Mammary epithelial cell (primary cell): ENCODE data around the gene ERI3.

Experiments
- CTCF ChIP-seq, 2 donors: IDR thresholded peaks in 1 of 2; conservative IDR thresholded peaks in 1 of 2; 2 replicates each; pipeline ENCODE4 v1.5.1; 2011 to 2012; ENCODE audit warnings: inconsistent platforms in 2 of 2, low read length in 2 of 2, mild to moderate bottlenecking in 2 of 2, control low read depth in 1 of 2, low read depth in 1 of 2; ENCODE audit not compliant: insufficient read depth in 1 of 2; ENCODE audit errors: extremely low read depth in 1 of 2
- EZH2 ChIP-seq: IDR thresholded peaks from 2 replicates; pipeline ENCODE4 v1.6.1; 2012; ENCODE audit warnings: low read length, inconsistent platforms, borderline replicate concordance

GRCh38 chr1:44312399-44313196, 42.5 kb downstream of the ERI3 start:
- no peak for TF ChIP-seq CTCF (conservative IDR thresholded peaks at IDR 0.05 in 1 of 2, IDR thresholded peaks at IDR 0.05 in 1 of 2; ENCODE audit: extremely low read depth in 1 of 2, insufficient read depth in 1 of 2, low read depth in 1 of 2, low read length in 2 of 2)
- no peak for TF ChIP-seq EZH2
